ENCODE measurements around the gene MED28.

MED28 gene

DNA sequence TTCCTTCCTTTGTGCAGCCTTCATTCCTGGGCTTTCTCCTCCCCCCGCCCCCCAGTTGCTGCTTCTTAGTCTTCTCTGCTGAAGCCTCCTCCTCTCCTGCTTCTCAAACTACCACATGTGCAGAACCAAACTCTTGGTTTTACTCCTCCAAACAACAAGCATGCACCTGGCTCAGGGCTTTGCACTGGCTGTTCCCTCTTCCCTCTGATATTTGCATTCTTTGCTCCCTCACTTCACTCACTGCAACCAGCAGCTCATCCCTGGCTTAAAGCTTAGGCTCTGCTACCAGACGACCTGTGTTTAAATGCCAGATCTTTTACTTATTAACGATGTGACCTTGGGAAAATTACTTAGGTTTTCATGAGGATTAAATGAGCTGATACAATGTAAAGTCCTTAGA lies 51.4 kb downstream of the MED28 start:
- DNase-seq (ENCODE audit: low read depth in 2 of 2): no peak

DNA sequence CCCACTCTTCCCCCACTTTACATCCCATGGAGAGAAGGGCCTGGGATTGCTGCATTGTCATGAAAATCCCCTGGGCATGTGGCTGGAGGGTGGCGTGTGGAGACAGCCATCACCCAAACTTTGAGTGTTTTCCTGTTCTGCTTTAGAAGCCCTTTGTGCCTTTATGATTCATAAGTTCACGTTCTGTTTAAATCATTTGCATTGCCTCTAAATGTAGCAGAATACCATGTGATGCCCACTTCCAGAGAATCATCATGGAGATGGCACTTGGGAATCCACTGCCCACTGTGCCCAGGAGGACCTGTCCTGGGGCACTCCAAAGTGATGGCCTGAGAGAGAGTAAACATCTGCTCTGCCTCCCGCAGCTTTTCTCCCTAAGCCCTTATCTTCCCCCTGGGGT lies 52.8 kb downstream of the MED28 start:
- no peak for DNase-seq (ENCODE audit: low read depth in 2 of 2)

DNA sequence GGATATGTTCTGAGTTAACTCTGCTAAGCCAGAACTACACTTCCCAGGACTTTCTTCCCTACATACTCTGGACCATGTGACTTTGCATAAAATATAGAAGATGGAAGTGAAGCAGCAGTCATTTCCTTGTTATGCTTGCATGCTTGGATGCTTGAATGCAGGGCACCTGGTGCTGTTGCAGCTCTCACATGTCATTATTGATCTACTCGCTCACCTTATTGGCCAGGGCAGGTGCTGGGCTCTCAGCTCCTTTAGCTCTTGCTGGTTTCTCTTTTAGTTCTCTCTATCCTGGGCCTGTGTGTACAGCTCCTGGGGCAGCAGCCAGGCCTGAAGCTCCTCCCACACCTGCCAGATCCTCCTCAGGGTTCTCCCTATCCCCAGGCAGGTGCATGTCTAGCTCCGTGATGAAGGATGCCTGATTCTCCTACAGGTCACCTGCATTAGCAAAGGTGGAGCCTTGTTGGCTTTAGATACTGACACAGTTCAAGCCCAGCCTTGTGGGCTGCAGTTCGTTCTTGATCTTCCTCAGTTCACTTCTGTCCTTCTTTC lies 53.3 kb downstream of the MED28 start:
- no peak for DNase-seq (ENCODE audit: low read depth in 2 of 2)

DNA sequence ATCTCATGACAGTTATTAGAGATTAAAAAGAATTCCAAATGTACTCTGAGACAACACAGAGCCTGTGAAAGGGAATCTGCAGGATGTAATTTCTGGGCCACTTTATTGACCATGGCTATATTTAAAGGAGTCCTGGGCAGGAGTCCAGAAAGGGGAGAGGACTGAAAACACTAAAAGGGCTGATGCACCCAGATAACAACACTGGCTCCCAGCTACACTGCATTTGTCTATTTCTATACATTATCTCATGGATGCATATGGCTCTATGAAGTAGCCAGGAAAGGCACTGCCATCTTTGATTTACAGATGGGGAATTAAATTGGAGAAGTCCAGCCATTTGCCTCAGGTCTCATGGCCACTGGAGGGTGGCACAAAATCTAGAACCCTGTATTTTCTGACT lies 56.0 kb downstream of the MED28 start:
- DNase-seq (ENCODE audit: low read depth in 2 of 2): no peak

DNA sequence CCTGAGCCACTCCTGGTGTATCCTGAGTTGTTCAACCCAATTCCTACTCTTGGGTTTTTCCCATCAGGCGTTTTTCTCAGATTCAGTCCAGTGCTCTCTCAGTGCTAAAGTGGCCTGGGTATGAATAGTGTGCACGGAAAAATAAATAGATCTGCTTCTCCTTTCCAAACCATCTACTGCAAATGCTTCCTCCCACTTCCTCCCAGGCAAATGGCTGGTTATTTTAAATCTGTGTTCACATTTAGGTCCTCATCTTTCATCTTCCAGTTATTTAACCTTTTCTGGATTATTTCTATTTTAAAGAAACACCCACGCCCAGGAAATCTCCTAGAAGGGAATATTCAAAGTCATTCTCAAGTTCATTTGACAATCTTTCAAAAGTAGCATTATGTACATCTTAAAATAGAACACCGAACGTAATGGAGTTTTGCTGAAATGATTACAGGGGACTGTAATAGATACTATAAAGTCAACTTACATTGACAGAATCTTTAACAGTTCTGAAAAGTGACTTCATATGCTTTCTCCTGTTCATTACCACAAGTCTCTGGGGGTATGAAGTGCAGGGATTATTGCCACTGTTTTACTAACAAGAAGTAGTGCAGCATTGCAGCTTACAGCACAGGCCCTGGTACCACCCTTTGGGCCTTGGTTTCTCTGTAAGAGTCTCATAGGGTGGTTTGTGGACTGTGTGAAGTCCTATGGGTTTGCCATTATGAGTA lies 66.3 kb downstream of the MED28 start:
- DNase-seq (ENCODE audit: low read depth in 2 of 2): no peak

DNA sequence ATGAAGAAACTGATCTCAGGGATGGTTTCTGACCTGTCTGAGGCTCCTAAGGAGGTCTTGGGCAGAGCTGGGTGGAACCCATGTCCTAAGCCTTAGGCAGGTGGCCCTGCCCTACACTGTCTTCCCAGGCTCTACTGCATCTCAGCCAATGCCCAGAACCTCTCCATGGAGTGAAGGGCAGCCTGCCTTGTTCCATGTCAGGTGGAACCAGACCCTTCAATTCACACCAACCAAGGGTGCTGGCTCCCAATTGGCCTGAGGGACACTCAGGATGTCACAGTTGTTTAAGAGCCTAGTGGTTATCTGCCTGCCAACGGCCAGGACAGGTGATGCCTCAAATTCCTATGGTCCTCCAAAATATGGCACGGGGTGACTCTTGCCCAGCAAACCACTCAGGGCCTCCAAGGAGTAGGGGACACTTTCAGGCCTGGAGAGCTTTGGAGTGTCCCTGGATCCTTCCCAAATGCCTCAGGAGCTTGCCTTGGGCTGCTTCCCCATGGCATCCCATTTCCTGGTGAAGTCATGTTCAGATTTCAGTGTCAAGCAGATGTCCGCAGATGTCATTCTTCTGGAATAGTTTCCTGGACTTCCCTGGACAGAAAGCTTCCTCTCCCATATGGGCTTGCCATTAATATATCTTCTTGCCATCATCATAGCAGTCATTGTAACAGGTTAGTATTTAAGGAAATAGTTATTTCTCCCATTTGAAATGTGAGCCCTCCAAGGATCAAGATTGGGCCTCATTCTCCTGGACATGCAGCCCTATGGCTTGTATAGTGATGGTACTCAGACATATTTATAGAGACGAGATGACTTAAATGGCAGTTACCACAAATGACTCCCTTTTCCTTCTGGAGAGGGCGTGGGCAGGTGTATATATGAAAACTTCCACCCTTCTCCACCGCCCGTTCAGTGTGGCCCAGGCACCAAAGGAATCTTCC lies 67.1 kb downstream of the MED28 start:
- DNase-seq (ENCODE audit: low read depth in 2 of 2): no peak

DNA sequence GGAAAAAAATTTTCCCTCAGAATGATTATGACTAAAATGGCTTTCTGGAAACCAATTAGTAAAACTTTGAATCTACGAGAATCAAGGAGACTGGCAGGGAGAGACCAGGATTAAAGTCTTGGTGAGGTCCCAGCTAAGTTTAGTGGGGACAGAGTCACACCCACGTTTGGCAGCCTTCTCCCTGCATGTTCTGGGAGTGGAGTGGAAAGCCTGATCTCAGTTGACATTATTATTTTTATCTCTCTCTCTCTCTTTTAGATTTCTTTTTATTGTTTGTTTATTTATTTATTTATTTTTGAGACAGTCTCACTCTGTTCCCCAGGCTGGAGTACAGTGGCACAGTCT lies 67.8 kb downstream of the MED28 start:
- no peak for DNase-seq (ENCODE audit: low read depth in 2 of 2)

All from stimulated activated CD8-positive, alpha-beta memory T cell treated with anti-CD3 and anti-CD28 coated beads, Interleukin-2, amount 100 ng/mL, for 1 hour (primary cell).